Duodenal mucosa (tissue), 2 donors: ENCODE results near the gene ELMOD1.

Experiments used
- H3K27ac ChIP-seq: one replicate; pipeline ENCODE4 v1.7.0; 2013; ENCODE audit warnings: low read depth, low read length
- H3K27me3 ChIP-seq, 2 donors: one replicate each; pipeline ENCODE4 v1.7.0; 2013; ENCODE audit warnings: low read length in 2 of 2, control low read depth in 1 of 2; ENCODE audit not compliant: insufficient read depth in 2 of 2, control insufficient read depth in 1 of 2
- H3K36me3 ChIP-seq, 2 donors: one replicate each; pipeline ENCODE4 v1.7.0; 2013; ENCODE audit warnings: low read length in 2 of 2, control low read depth in 1 of 2; ENCODE audit not compliant: insufficient read depth in 2 of 2, control insufficient read depth in 1 of 2
- H3K4me1 ChIP-seq, 2 donors: one replicate each; pipeline ENCODE4 v1.7.0; 2013; ENCODE audit warnings: low read length in 2 of 2, control low read depth in 1 of 2; ENCODE audit not compliant: insufficient read depth in 2 of 2, control insufficient read depth in 1 of 2
- H3K4me3 ChIP-seq, 2 donors: one replicate each; pipeline ENCODE4 v1.7.0; 2013; ENCODE audit warnings: low read length in 2 of 2, low read depth in 1 of 2
- H3K9ac ChIP-seq, 2 donors: one replicate each; pipeline ENCODE4 v1.7.0; 2013; ENCODE audit warnings: low read length in 2 of 2, low read depth in 1 of 2
- H3K9me3 ChIP-seq, 2 donors: one replicate each; pipeline ENCODE4 v1.7.0; 2013; ENCODE audit warnings: low read length in 2 of 2, control low read depth in 1 of 2; ENCODE audit not compliant: control insufficient read depth in 1 of 2

Gene ELMOD1

DNA sequence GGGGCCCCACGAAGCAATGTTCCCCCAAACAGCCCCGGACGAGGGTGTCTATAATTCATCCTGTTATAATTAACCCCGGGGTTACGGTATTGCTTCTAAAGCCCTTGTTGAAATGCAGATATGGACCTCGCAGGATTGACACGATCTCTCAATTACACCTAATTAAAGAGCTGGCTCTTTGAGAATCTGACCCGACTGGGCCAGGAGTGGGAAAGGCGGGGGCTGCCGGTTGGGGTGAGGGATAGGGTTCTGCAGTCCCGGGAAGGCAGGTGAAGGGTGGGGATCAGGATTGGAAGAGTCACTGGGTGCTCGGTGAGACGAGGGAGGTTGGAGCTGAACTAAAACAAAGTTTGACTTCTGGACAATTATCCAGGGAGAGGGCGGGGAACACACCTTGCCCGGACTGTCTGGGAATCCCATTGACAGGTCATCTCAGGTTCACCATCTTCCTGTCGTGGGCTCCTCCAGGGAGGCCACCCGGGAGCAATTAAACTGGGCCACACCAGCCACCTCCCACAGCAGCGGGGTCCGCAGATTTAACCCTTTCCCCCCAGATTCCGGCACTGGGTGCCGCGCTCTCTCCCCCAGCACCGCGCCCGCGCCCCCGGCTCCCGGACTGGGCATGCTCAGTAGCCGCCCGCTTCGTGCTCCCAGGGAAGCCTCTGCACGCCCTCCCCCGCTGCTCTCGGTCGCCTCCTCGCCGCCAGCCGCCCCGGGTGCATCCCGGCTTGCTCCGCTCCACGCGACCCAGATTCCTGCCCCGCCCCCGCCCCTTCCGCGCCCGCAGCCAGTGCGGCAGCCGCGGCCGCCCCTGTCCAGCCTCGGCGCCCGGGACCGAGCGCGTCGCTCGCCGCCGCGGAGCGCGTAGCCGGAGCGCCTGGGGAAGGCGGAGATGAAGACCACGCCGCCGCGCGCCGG is at the start of gene ELMOD1:
TSS of gene ELMOD1 (plus strand) at position 688 of the 918 bp plus-strand sequence. CDS start 27,043 bp downstream, outside the sequence.
- H3K9ac ChIP-seq = no peak within 1 kb of the TSS
- H3K4me1 ChIP-seq = peaks cover 4 to 20% of the 10 kb centered on the region in 2 donors
- no peaks in the 10 kb centered on the region for H3K9me3 ChIP-seq
- peaks cover 47 to 79% of the 10 kb centered on the region in 2 donors for H3K27me3 ChIP-seq
- H3K27ac ChIP-seq = no peak within 1 kb of the TSS
- H3K36me3 ChIP-seq = no peaks in the 10 kb centered on the region
- peak within 1 kb of the TSS; percentile 60 to 79 for H3K4me3 ChIP-seq

DNA sequence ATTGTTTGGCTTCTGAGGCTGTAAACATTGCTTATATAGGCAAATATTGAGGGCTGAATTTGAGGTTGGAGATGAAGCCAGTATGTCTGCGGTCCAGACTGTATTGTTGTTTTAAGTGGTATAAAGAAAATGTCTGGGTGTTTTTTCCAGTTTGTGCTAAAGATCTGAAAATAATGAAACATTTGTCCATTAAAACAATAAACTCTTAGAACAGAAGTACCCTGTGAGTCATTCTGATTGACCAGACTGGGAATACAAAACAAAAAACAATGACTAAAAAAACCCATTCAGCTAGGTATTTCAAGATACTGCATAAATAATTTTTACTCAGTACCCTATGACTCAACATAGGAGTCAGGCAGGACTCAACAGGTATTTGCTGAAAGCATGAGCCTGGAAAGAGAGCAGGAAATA is 45.8 kb upstream of the ELMOD1 start:
- H3K36me3 ChIP-seq = peaks cover 7 to 8% of the 10 kb centered on the region in 2 donors
- H3K27me3 ChIP-seq = no peaks in the 10 kb centered on the region
- no peaks in the 10 kb centered on the region for H3K9me3 ChIP-seq
- H3K4me3 ChIP-seq = no peak overlapping the region
- H3K27ac ChIP-seq = no peak overlapping the region
- no peaks in the 10 kb centered on the region for H3K4me1 ChIP-seq
- no peak overlapping the region for H3K9ac ChIP-seq

DNA sequence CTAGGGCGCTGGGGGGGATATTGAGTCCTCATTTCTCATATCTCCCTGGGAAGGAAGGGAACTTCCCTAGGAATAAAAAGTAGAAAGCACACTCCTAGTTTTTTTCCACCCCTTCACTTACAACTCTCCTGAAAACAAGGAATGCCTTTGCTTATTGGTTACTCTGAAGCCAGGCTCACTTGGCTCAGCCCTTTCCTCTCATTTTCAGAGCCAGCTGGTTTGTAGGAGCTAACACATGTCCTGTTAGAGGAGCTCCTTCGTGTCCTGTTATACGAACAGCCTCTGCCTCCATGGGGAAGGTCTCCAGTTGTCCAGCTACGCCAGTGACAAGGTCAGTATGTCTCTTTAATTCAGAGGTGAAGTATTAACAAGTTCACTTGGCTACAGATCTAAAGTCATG is 43.0 kb upstream of the ELMOD1 start:
- no peaks in the 10 kb centered on the region for H3K4me1 ChIP-seq
- H3K9me3 ChIP-seq = no peaks in the 10 kb centered on the region
- no peak overlapping the region for H3K27ac ChIP-seq
- H3K27me3 ChIP-seq = no peaks in the 10 kb centered on the region
- H3K9ac ChIP-seq = no peak overlapping the region
- H3K36me3 ChIP-seq = peaks cover 16% of the 10 kb centered on the region in 2 donors
- H3K4me3 ChIP-seq = no peak overlapping the region

DNA sequence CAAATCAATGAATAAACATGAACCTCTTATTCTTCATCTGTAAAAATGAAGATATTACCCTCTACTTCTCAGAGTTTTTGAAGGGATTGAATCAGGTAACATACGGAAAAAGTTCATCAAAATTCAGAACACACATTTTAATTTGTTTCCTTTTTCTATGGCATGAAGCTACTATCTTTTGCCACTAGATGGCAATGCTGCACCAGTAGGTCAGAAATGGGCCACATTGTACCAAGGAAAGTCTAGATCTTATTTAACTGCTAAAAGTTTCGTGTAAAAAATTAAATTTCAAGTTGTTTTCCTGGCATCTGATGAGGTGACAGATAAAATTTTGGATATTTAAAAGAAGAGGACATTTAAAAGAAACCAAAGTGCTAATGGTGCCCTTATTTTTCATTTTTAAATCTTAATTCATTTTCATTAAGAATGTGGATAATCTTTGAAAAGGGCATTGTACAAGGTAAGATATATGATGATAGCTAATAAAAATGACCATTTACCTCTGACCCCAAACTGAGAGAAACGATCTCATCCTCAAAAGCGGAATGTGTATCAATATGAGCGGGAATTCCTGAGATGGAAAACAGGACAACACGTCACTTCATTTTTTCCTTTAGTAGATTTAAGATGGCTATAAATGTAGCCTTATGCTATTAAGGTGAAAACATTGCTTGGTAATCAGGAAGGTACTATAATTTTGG is 41.5 kb upstream of the ELMOD1 start:
- Histone ChIP-seq H3K9me3 (no peaks in the 10 kb centered on the region), H3K27me3 (no peaks in the 10 kb centered on the region), H3K9ac (no peak overlapping the region), H3K36me3 (peaks cover 19 to 24% of the 10 kb centered on the region in 2 donors), H3K27ac (no peak overlapping the region), H3K4me1 (no peaks in the 10 kb centered on the region), H3K4me3 (no peak overlapping the region)

DNA sequence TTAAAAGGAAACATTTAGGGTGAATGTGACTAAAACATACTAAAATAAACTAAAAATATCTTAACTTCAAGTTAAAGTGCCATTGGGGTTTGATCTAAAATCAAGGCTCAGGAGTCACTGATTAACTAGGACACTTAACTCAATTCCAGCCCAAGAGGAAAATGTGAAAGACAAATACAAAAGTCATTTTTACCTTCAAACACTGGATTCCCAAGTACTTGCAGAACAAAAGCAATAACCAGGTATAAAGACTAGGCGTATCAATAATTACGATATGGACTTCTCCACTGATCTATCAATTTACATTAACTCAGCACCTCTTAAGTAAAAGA is 41.0 kb upstream of the ELMOD1 start:
- Histone ChIP-seq H3K9ac (no peak overlapping the region), H3K27ac (no peak overlapping the region), H3K4me3 (no peak overlapping the region), H3K9me3 (no peaks in the 10 kb centered on the region), H3K4me1 (no peaks in the 10 kb centered on the region), H3K27me3 (no peaks in the 10 kb centered on the region), H3K36me3 (peaks cover 19 to 21% of the 10 kb centered on the region in 2 donors)

DNA sequence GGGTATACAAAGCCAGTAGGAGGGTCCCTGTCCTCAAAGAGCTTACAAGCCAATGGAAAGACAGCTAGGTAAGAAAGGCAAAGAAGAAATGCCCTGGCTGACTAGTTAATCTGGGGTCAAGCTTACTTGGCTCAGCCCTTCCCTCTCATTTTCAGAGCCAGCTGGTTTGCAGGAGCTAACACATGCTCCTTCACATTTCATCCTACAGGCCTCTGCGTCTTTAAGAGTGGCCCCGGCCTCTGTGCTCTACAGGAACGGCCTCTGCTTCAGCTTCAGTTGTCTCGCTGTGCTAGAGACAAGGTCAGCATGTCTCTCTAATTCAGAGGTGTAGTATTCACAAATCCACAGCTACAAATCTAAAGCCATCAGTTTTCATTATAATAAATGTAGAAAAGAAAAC is 40.6 kb upstream of the ELMOD1 start:
- H3K27me3 ChIP-seq = no peaks in the 10 kb centered on the region
- no peaks in the 10 kb centered on the region for H3K9me3 ChIP-seq
- H3K4me3 ChIP-seq = no peak overlapping the region
- H3K9ac ChIP-seq = no peak overlapping the region
- no peak overlapping the region for H3K27ac ChIP-seq
- no peaks in the 10 kb centered on the region for H3K4me1 ChIP-seq
- peaks cover 19 to 20% of the 10 kb centered on the region in 2 donors for H3K36me3 ChIP-seq

DNA sequence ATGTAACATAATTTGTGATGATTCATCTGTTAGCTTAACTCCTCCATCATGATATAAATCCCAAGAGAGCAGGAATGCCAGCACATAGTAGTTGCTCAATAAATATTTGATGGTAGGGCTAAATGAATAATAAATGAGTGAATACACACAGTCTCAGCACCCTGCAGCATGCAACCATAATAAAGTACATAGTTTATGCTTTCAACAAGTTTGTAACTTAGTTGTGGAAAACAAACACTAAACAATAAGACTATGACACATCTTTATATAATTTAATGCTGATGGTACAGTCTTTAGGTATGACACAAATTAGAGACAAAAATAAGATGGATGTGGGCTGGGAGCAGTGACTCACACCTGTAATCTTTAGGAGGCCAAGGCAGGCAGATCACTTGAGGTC is 29.3 kb upstream of the ELMOD1 start:
- H3K9me3 ChIP-seq = no peaks in the 10 kb centered on the region
- H3K4me1 ChIP-seq = peaks cover 8 to 18% of the 10 kb centered on the region in 2 donors
- H3K36me3 ChIP-seq = peaks cover 0 to 4% of the 10 kb centered on the region in 2 donors
- H3K4me3 ChIP-seq = no peak overlapping the region
- no peak overlapping the region for H3K9ac ChIP-seq
- no peak overlapping the region for H3K27ac ChIP-seq
- no peaks in the 10 kb centered on the region for H3K27me3 ChIP-seq

DNA sequence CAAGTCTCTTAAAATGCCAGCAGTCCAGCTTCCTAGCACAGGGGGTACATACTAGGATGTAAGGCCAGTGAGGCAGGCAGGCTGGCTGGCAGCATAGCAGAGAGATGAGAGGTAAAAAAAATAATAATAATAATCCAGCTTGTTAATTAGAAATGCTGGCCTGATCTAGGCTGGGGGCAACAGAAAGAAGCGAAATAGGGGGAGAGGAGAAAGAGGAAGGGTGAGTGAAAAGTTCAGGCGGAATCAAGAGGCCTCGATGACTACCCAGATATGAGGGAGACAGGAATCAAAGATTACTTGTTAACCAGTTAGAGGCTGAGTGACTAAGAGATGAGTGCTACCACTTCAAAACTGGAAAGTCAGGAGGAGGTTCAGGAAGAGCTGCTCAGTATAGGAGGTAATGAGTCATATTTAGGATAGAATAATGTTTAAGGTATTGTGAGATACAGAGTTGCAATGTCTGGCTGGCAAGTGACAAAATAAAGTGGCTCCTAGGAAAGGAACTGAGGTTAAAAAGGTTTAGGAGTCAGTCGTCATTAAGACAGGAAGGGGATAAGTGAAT is 28.2 kb upstream of the ELMOD1 start:
- peaks cover 8 to 18% of the 10 kb centered on the region in 2 donors for H3K4me1 ChIP-seq
- peaks cover 0 to 4% of the 10 kb centered on the region in 2 donors for H3K36me3 ChIP-seq
- no peak overlapping the region for H3K9ac ChIP-seq
- H3K9me3 ChIP-seq = no peaks in the 10 kb centered on the region
- no peaks in the 10 kb centered on the region for H3K27me3 ChIP-seq
- no peak overlapping the region for H3K4me3 ChIP-seq
- H3K27ac ChIP-seq = no peak overlapping the region

DNA sequence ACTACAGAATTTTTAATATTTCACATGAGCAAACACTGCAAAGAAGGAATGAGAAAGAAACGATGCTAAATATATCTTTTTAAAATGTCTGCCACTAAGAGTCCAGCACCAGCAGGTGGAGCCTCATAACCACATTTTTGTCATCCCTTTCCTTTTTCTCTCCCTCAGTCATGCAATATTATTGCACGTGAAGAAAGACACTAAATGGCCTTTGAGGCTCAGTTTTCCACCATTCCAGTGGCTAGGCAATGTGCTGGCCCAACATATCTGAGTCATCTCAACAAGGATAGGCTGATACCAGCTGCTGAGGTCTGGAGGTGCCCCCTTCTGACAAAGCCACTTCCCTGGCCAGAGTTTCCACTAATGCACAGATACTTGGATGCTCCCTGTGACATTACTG is 27.2 kb upstream of the ELMOD1 start:
- Histone ChIP-seq H3K27ac (no peak overlapping the region), H3K9me3 (no peaks in the 10 kb centered on the region), H3K36me3 (no peaks in the 10 kb centered on the region), H3K27me3 (no peaks in the 10 kb centered on the region), H3K4me3 (no peak overlapping the region), H3K9ac (no peak overlapping the region), H3K4me1 (peaks cover 8 to 18% of the 10 kb centered on the region in 2 donors)

DNA sequence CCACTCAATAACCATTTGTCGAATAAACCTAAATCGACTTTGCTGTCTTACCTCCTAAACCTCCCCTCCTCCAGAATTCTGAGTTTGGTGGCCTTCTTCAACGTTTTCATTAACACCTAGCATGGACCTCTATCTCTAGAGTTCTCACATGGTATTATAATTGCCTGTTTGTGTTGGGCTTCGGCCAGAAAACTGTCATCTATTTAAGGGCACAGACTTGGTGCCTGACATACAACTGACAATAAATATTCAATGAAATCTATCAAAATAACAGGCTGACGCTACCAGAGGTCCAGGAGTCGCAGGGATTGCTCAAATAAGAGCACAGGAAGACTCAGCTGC is 26.1 kb upstream of the ELMOD1 start:
- Histone ChIP-seq H3K9me3 (no peaks in the 10 kb centered on the region), H3K9ac (peak overlapping the region; percentile 72 to 92), H3K27me3 (no peaks in the 10 kb centered on the region), H3K4me3 (peak overlapping the region; percentile 87 to 98), H3K4me1 (peaks cover 8 to 18% of the 10 kb centered on the region in 2 donors), H3K36me3 (no peaks in the 10 kb centered on the region), H3K27ac (no peak overlapping the region)
